Measurements from ENCODE around the gene NANOS2.
A peak's percentile ranks its signal among the peaks of the same experiment; 100 is the strongest.

DNA sequence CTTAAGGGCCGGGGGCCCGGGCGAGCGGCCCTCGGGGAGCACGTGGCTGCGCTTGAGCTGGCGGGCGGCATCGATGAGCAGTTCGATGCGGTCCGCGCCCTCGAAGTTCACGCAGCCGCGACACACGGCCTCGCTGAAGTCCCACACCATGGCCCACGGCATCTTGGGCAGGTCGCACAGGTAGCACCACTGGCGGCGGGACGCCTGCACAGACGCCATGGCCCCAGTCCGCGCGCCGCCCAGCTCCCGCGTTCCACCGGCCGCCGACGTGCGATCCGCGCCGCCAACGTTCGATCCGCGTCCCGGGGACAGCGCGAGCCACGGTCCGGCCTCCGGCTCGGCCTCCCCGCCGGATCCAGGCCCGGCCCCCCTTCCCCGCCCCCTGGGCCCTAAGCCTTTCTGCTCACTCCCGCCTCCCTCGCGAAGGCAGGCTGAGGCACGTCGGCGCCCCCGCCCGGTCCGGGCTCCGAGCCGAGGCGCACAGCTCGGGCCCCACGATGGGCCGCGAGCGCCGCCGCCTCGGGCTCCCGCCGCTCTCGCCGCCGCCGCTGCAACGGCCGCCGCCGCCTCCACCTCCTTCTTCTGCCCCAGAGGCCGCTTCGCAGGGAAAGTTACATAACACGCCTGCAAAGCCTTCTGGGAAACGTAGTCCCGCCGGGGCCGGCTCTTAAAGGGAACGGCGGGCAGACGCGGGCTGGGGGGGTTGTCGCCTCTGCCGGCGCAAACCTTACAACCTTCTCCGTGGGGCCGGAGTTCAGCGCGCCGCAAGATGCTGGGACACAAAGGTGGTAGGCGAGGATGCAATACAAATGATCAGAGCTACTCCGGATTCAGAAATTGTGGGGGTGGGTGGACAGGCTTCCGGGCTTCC lies 28.8 kb downstream of the NANOS2 start, which contains the start of gene IRF2BP1:
- peak in 1 of 3 experiments; percentile 39 for TF ChIP-seq CTCF (IDR thresholded peaks at IDR 0.05)
- TF ChIP-seq POLR2A (IDR thresholded peaks at IDR 0.05; ENCODE audit: low read depth): no peak

All from esophagus muscularis mucosa (tissue), 3 donors.